CD14-positive monocyte (primary cell): Measurements from ENCODE around the gene UTP3. TPM values are rescaled to one million over a fixed set of nuclear protein-coding genes. Genes with fewer than 3 reads are reported as not detected.

Experiments used
- DNase-seq, 3 donors: peaks; one replicate each; pipeline ENCODE4 v3.0.0-alpha.2; 2011 to 2022
- H2AFZ ChIP-seq: 2 replicates; pipeline ENCODE4 v1.6.0; 2012; ENCODE audit warnings: mild to moderate bottlenecking, low read depth, low read length, inconsistent platforms; ENCODE audit not compliant: insufficient read depth, poor library complexity, severe bottlenecking
- H3K27ac ChIP-seq, 2 donors: 1 replicate in 1 of 2; 2 replicates in 1 of 2; pipeline ENCODE4 v1.5.1; 2012 to 2013; ENCODE audit warnings: low read length in 2 of 2, control low read depth in 1 of 2, inconsistent platforms in 1 of 2, low read depth in 1 of 2, mild to moderate bottlenecking in 1 of 2
- H3K27me3 ChIP-seq, 2 donors: one replicate each; pipeline versions ENCODE4 v1.6.0 to v1.6.1; 2011 to 2013; ENCODE audit warnings: low read length in 2 of 2; ENCODE audit not compliant: control insufficient read depth in 2 of 2, insufficient read depth in 2 of 2
- H3K36me3 ChIP-seq, 2 donors: replicated peaks in 1 of 2; 1 replicate in 1 of 2; 2 replicates in 1 of 2; pipeline versions ENCODE4 v1.5.1 to v1.6.1; 2012 to 2013; ENCODE audit warnings: low read length in 2 of 2, control low read depth in 1 of 2, inconsistent platforms in 1 of 2, mild to moderate bottlenecking in 1 of 2; ENCODE audit not compliant: insufficient read depth in 2 of 2, control insufficient read depth in 1 of 2
- H3K4me1 ChIP-seq, 2 donors: 1 replicate in 1 of 2; 2 replicates in 1 of 2; pipeline versions ENCODE4 v1.5.1 to v1.6.1; 2012 to 2013; ENCODE audit warnings: low read length in 2 of 2, control low read depth in 1 of 2, inconsistent platforms in 1 of 2, mild to moderate bottlenecking in 1 of 2, moderate library complexity in 1 of 2; ENCODE audit not compliant: insufficient read depth in 2 of 2, control insufficient read depth in 1 of 2
- H3K4me2 ChIP-seq: replicated peaks from 2 replicates; pipeline ENCODE3; 2012; ENCODE audit warnings: low read length, moderate library complexity, mild to moderate bottlenecking; ENCODE audit not compliant: poor library complexity, severe bottlenecking; ENCODE audit errors: extremely low read depth
- H3K4me3 ChIP-seq, 3 experiments: fragments of 200-600 bp in 1 of 3; sonication (generic) in 1 of 3; replicated peaks in 1 of 3; 1 replicate in 2 of 3; 2 replicates in 1 of 3; pipeline ENCODE4 v1.5.1; 2011 to 2013; ENCODE audit warnings: low read length in 3 of 3, mild to moderate bottlenecking in 3 of 3, control low read depth in 2 of 3, low read depth in 2 of 3, inconsistent platforms in 1 of 3, moderate library complexity in 1 of 3
- H3K79me2 ChIP-seq: 2 replicates; pipeline ENCODE4 v1.6.0; 2012; ENCODE audit warnings: mild to moderate bottlenecking, control low read depth, inconsistent platforms, low read length, moderate library complexity; ENCODE audit not compliant: insufficient read depth
- H3K9ac ChIP-seq: 2 replicates; pipeline ENCODE4 v1.6.0; 2017; ENCODE audit warnings: low read length, mild to moderate bottlenecking; ENCODE audit not compliant: insufficient read depth, poor library complexity, severe bottlenecking
- H3K9me3 ChIP-seq, 2 donors: replicated peaks in 1 of 2; 1 replicate in 1 of 2; 2 replicates in 1 of 2; pipeline versions ENCODE4 v1.5.1 to v1.6.1; 2012 to 2013; ENCODE audit warnings: low read length in 2 of 2, control low read depth in 1 of 2; ENCODE audit not compliant: control insufficient read depth in 1 of 2, insufficient read depth in 1 of 2
- H4K20me1 ChIP-seq: 2 replicates; pipeline ENCODE4 v1.6.0; 2012; ENCODE audit warnings: mild to moderate bottlenecking, low read length, control low read depth, moderate library complexity; ENCODE audit not compliant: insufficient read depth
- H3K27ac Mint-ChIP-seq, 7 donors: one replicate each; pipeline ENCODE4 v1.8.0; 2020; ENCODE audit warnings: mild to moderate bottlenecking in 7 of 7, mixed read lengths in 7 of 7, moderate library complexity in 6 of 7, inconsistent platforms in 2 of 7
- H3K27me3 Mint-ChIP-seq, 3 donors: one replicate each; pipeline ENCODE4 v1.8.0; 2021 to 2022; ENCODE audit warnings: low read depth in 3 of 3, mild to moderate bottlenecking in 3 of 3, mixed read lengths in 3 of 3, moderate library complexity in 3 of 3, inconsistent platforms in 1 of 3
- H3K36me3 Mint-ChIP-seq, 2 donors: one replicate each; pipeline ENCODE4 v1.8.0; 2020; ENCODE audit warnings: mixed read lengths in 2 of 2, inconsistent platforms in 1 of 2, mild to moderate bottlenecking in 1 of 2
- H3K4me1 Mint-ChIP-seq: one replicate; pipeline ENCODE4 v1.8.0; 2020; ENCODE audit warnings: mild to moderate bottlenecking, mixed read lengths
- H3K4me3 Mint-ChIP-seq, 2 donors: one replicate each; pipeline ENCODE4 v1.8.0; 2020; ENCODE audit warnings: mild to moderate bottlenecking in 2 of 2, mixed read lengths in 2 of 2, moderate library complexity in 1 of 2
- H3K9me3 Mint-ChIP-seq, 7 donors: one replicate each; pipeline ENCODE4 v1.8.0; 2020 to 2022; ENCODE audit warnings: mixed read lengths in 7 of 7, mild to moderate bottlenecking in 6 of 7, moderate library complexity in 6 of 7, inconsistent platforms in 2 of 7
- CTCF ChIP-seq: fragments of 200-600 bp; IDR thresholded peaks from one replicate; pipeline ENCODE4 v1.8.0; 2022; ENCODE audit warnings: antibody characterized with exemption, mild to moderate bottlenecking
- WGBS: methylation state at CpG from one replicate; pipeline ENCODE4 v1.1.5; 2013; ENCODE audit warnings: missing lambda C conversion rate; ENCODE audit not compliant: insufficient coverage; 5-methylcytosine and 5-hydroxymethylcytosine counted together
- intact Hi-C, 2 donors: fragments of 100-400 bp; cut with micrococcal nuclease; formaldehyde crosslinking; loops; one replicate each; pipeline versions ENCODE4 v1.15.0 to v1.15.1; 2023
- polyA plus RNA-seq, 3 donors: library from polyadenylated mRNA; depleted of rRNA in 1 of 3; unstranded in 2 of 3; stranded (reverse) in 1 of 3; fragments of 300-500 nt in 2 of 3; fragments of >200 nt in 1 of 3; fragmentation: Illumina TruSeq in 2 of 3; gene quantifications; 1 replicate in 2 of 3; 2 replicates in 1 of 3; pipeline ENCODE4 v1.2.3, GENCODE V29; 2012 to 2021

Gene UTP3
- polyA plus RNA-seq, 3 donors, result 3.0 to 10.8 (median 5.0) TPM

GRCh38 chr4:70734168-70734954 lies 46.0 kb downstream of the UTP3 start:
- peak overlapping the region; percentile 91 to 97 (median 95) for H3K27ac Mint-ChIP-seq
- DNase-seq, result peak; percentile 65 to 82 (median 72)
- WGBS, result 0% methylated on average over 3 of the region's 5 CpGs
- Histone ChIP-seq H3K4me1 (peaks cover 41 to 47% of the 10 kb centered on the region in 2 donors), H3K27me3 (no peaks in the 10 kb centered on the region), H3K79me2 (peaks cover 46% of the 10 kb centered on the region), H2AFZ (peak overlapping the region; percentile 68), H3K27ac (peak overlapping the region; percentile 30 to 90), H3K9me3 (no peaks in the 10 kb centered on the region), H3K4me3 (peak overlapping the region; percentile 36 to 92 (median 76)), H3K9ac (peak overlapping the region; percentile 48), H4K20me1 (no peaks in the 10 kb centered on the region), H3K4me2 (peak overlapping the region; percentile 86), H3K36me3 (no peaks in the 10 kb centered on the region)
- no peaks in the 10 kb centered on the region for H3K9me3 Mint-ChIP-seq
- peak overlapping the region; percentile 67 to 87 for H3K4me3 Mint-ChIP-seq
- intact Hi-C loops, result no loop called here
- no peak for TF ChIP-seq CTCF
- H3K36me3 Mint-ChIP-seq, result no peaks in the 10 kb centered on the region
- H3K4me1 Mint-ChIP-seq, result peaks cover 38% of the 10 kb centered on the region
- H3K27me3 Mint-ChIP-seq, result peaks cover 0 to 2% (median 0%) of the 10 kb centered on the region in 3 donors

GRCh38 chr4:70734971-70735370 lies 46.6 kb downstream of the UTP3 start:
- no peak for DNase-seq
- Mint-ChIP-seq H3K27ac (peak overlapping the region; percentile 91 to 97 (median 95)), H3K4me1 (peaks cover 43% of the 10 kb centered on the region), H3K36me3 (no peaks in the 10 kb centered on the region), H3K9me3 (no peaks in the 10 kb centered on the region), H3K4me3 (peak overlapping the region; percentile 67 to 87), H3K27me3 (peaks cover 0 to 2% (median 0%) of the 10 kb centered on the region in 3 donors)
- H3K4me3 ChIP-seq, result peak overlapping the region; percentile 36 to 92 (median 76)
- peak overlapping the region; percentile 48 for H3K9ac ChIP-seq
- no peaks in the 10 kb centered on the region for H3K27me3 ChIP-seq
- H3K9me3 ChIP-seq, result no peaks in the 10 kb centered on the region
- peaks cover 2% of the 10 kb centered on the region for H4K20me1 ChIP-seq
- peaks cover 46% of the 10 kb centered on the region for H3K79me2 ChIP-seq
- peak overlapping the region; percentile 30 to 90 for H3K27ac ChIP-seq
- peak overlapping the region; percentile 86 for H3K4me2 ChIP-seq
- H3K36me3 ChIP-seq, result no peaks in the 10 kb centered on the region
- 10% methylated on average over 2 of the region's 3 CpGs for WGBS
- H2AFZ ChIP-seq, result peak overlapping the region; percentile 68
- no peak for TF ChIP-seq CTCF
- intact Hi-C loops, result loop anchor here in 1 of 2 donors (5.0 kb wide), 1 partner anchor 33 kb away; no protein-coding TSS in a partner anchor
- H3K4me1 ChIP-seq, result peaks cover 47 to 53% of the 10 kb centered on the region in 2 donors
